Measurements from ENCODE around the gene DHX35.
"Not testable (repeated sequence)": the region's sequence is repeated elsewhere in the genome, so short reads cannot be mapped to it uniquely, and the experiment has no call there.

Gene DHX35

GRCh38 chr20:38941726-38942389 is 20.3 kb upstream of the DHX35 start:
- no peak for DNase-seq

GRCh38 chr20:38945012-38945411 is 17.1 kb upstream of the DHX35 start:
- no peak for DNase-seq

- DNase-seq, result no peak
Observed at GRCh38 chr20:38946836-38947235, 15.3 kb upstream of the DHX35 start.

- DNase-seq, result no peak
Observed at GRCh38 chr20:38947931-38948362, 14.2 kb upstream of the DHX35 start.

GRCh38 chr20:38950254-38950653 is 11.9 kb upstream of the DHX35 start:
- DNase-seq, result no peak

GRCh38 chr20:38951611-38952010 is 10.5 kb upstream of the DHX35 start:
- DNase-seq, result no peak

- no peak for DNase-seq
Observed at GRCh38 chr20:38952153-38952552, 10.0 kb upstream of the DHX35 start.

GRCh38 chr20:38953630-38954340 is 8.4 kb upstream of the DHX35 start:
- DNase-seq, result no peak

GRCh38 chr20:38957235-38957876 is 4.8 kb upstream of the DHX35 start:
- DNase-seq, result no peak

- no peak for DNase-seq
Observed at GRCh38 chr20:38957915-38958485, 4.1 kb upstream of the DHX35 start.

- DNase-seq, result not testable (repeated sequence)
Observed at GRCh38 chr20:38960187-38960687, 1.9 kb upstream of the DHX35 start.

GRCh38 chr20:38961530-38962043 is 557 bp upstream of the DHX35 start:
- no peak for DNase-seq

GRCh38 chr20:38962928-38963401 is 821 bp downstream of the DHX35 start:
- DNase-seq, result no peak

- DNase-seq, result no peak
Observed at GRCh38 chr20:38963745-38964144, 1.6 kb downstream of the DHX35 start.

- no peak for DNase-seq
Observed at GRCh38 chr20:38965264-38965663, 3.1 kb downstream of the DHX35 start.

GRCh38 chr20:38968090-38968489 is 5.9 kb downstream of the DHX35 start:
- no peak for DNase-seq

GRCh38 chr20:38969708-38970107 is 7.6 kb downstream of the DHX35 start:
- DNase-seq, result no peak

GRCh38 chr20:38970302-38970701 is 8.2 kb downstream of the DHX35 start:
- no peak for DNase-seq

- no peak for DNase-seq
Observed at GRCh38 chr20:38973107-38973506, 11.0 kb downstream of the DHX35 start.

- DNase-seq, result no peak
Observed at GRCh38 chr20:38973645-38974044, 11.5 kb downstream of the DHX35 start.

GRCh38 chr20:38975539-38976120 is 13.5 kb downstream of the DHX35 start:
- no peak for DNase-seq

GRCh38 chr20:38979434-38979833 is 17.3 kb downstream of the DHX35 start:
- no peak for DNase-seq

- DNase-seq, result no peak
Observed at GRCh38 chr20:38979842-38980241, 17.7 kb downstream of the DHX35 start.
